T-cell (primary cell): ENCODE results near the gene BRINP3. TPM values are rescaled to one million over a fixed set of nuclear protein-coding genes. Genes with fewer than 3 reads are reported as not detected.

Experiments
- ATAC-seq, 4 experiments: fragments of 200-7000 bp in 3 of 4; fragments of 150-1000 bp in 1 of 4; cut with Tn5 transposase; replicated peaks in 1 of 4; 1 replicate in 3 of 4; 2 replicates in 1 of 4; pipeline ENCODE4 v1.10.0; 2021; ENCODE audit warnings: moderate library complexity in 3 of 4, mild to moderate bottlenecking in 2 of 4, moderate number of reproducible peaks in 1 of 4
- CTCF ChIA-PET, 2 donors: fragments of 300-600 bp; sonication (Branson Sonifier 250); formaldehyde crosslinking; loops; one replicate each; lab custom pipeline; 2022; ENCODE audit warnings: antibody characterized with exemption in 2 of 2; lab: Charles Lee
- POLR2A ChIA-PET, 2 donors: fragments of 300-600 bp; sonication (Branson Sonifier 250); formaldehyde crosslinking; loops; one replicate each; lab custom pipeline; 2022; ENCODE audit warnings: antibody characterized with exemption in 2 of 2; lab: Charles Lee
- DNase-seq, 35 experiments: peaks; one replicate each; pipeline versions ENCODE4 v3.0.0 to v3.0.0-alpha.2; 2013 to 2023
- H3K27ac ChIP-seq: one replicate; pipeline ENCODE4 v1.5.1; 2013; ENCODE audit warnings: low read length
- H3K27me3 ChIP-seq, 2 experiments: replicated peaks in 1 of 2; 1 replicate in 1 of 2; 2 replicates in 1 of 2; pipeline versions ENCODE4 v1.6.1 to v1.7.0; 2013; ENCODE audit warnings: low read length in 1 of 2, mixed read lengths in 1 of 2; ENCODE audit not compliant: control insufficient read depth in 2 of 2, insufficient read depth in 2 of 2; ENCODE audit errors: extremely low read depth in 1 of 2
- H3K36me3 ChIP-seq, 2 donors: 1 replicate in 1 of 2; 2 replicates in 1 of 2; pipeline versions ENCODE4 v1.6.1 to v1.7.0; 2013; ENCODE audit warnings: low read length in 1 of 2; ENCODE audit not compliant: control insufficient read depth in 2 of 2, insufficient read depth in 1 of 2; ENCODE audit errors: extremely low read depth in 1 of 2
- H3K4me1 ChIP-seq, 2 experiments: 1 replicate in 1 of 2; 2 replicates in 1 of 2; pipeline versions ENCODE4 v1.6.1 to v1.7.0; 2013; ENCODE audit warnings: low read length in 2 of 2, mixed read lengths in 1 of 2; ENCODE audit not compliant: insufficient read depth in 2 of 2, control insufficient read depth in 1 of 2; ENCODE audit errors: extremely low read depth in 1 of 2
- H3K4me3 ChIP-seq, 2 donors: 1 replicate in 1 of 2; 2 replicates in 1 of 2; pipeline versions ENCODE4 v1.5.1 to v1.7.0; 2013; ENCODE audit warnings: mild to moderate bottlenecking in 2 of 2, low read length in 1 of 2, moderate library complexity in 1 of 2; ENCODE audit not compliant: control insufficient read depth in 1 of 2; ENCODE audit errors: extremely low read depth in 1 of 2
- H3K9me3 ChIP-seq: 2 replicates; pipeline ENCODE4 v1.7.0; 2013
- H3K27ac Mint-ChIP-seq, 2 donors: one replicate each; pipeline ENCODE4 v1.8.0; 2020 to 2021; ENCODE audit warnings: mild to moderate bottlenecking in 2 of 2, mixed read lengths in 2 of 2
- H3K27me3 Mint-ChIP-seq, 2 donors: one replicate each; pipeline ENCODE4 v1.8.0; 2021 to 2022; ENCODE audit warnings: mixed read lengths in 2 of 2
- H3K36me3 Mint-ChIP-seq: one replicate; pipeline ENCODE4 v1.8.0; 2021; ENCODE audit warnings: mixed read lengths
- H3K4me1 Mint-ChIP-seq, 3 donors: one replicate each; pipeline ENCODE4 v1.8.0; 2020 to 2022; ENCODE audit warnings: mixed read lengths in 3 of 3, mild to moderate bottlenecking in 1 of 3
- H3K4me3 Mint-ChIP-seq, 3 donors: one replicate each; pipeline ENCODE4 v1.8.0; 2020 to 2022; ENCODE audit warnings: mild to moderate bottlenecking in 3 of 3, mixed read lengths in 3 of 3, moderate library complexity in 3 of 3
- H3K9me3 Mint-ChIP-seq, 3 donors: one replicate each; pipeline ENCODE4 v1.8.0; 2020 to 2022; ENCODE audit warnings: mixed read lengths in 3 of 3
- WGBS: methylation state at CpG from one replicate; pipeline ENCODE4 v1.1.5; 2013; ENCODE audit warnings: missing lambda C conversion rate; ENCODE audit not compliant: insufficient coverage; 5-methylcytosine and 5-hydroxymethylcytosine counted together
- total RNA-seq, 35 experiments: library from RNA in 6 of 35; stranded (reverse) in 6 of 35; fragments of 120-200 nt in 1 of 35; gene quantifications; one replicate each; pipeline versions ENCODE4 v1.2.1 to v1.2.4 and lab custom pipeline; 2013 to 2026

BRINP3 gene
- total RNA-seq, 5 donors from 2014 or later (not counting 1 experiment from before 2014, with no cell fraction given) = not detected

DNA sequence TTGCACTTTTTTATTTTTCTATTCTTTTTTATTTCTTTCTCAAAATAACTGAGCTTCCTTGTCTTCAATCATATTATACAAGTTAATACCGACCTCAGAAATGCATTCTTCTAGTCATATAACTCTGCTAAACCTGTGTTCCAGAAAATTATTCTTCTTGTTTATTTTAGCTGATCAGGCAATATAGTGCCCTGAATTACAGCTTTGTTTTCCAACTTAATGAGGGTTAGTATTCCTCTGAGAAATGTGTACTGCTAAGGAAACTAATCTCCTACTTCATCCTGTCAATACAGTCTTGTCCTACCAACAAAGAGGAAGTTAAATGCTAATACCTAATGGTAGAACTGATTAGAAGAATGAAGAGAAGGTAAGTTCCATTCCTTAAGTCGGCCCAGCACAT is 13.0 kb downstream of the BRINP3 start:
- H3K9me3 ChIP-seq = no peaks in the 10 kb centered on the region
- no peak overlapping the region for H3K4me3 Mint-ChIP-seq
- ATAC-seq (no peak), DNase-seq (no peak)
- H3K27me3 ChIP-seq = no peaks in the 10 kb centered on the region
- H3K27ac ChIP-seq = no peak overlapping the region
- H3K4me1 ChIP-seq = no peaks in the 10 kb centered on the region
- H3K27ac Mint-ChIP-seq = no peak overlapping the region
- H3K36me3 ChIP-seq = no peaks in the 10 kb centered on the region
- no peak overlapping the region for H3K4me3 ChIP-seq
- H3K4me1 Mint-ChIP-seq = no peaks in the 10 kb centered on the region
- peaks cover 3 to 17% (median 12%) of the 10 kb centered on the region in 3 donors for H3K9me3 Mint-ChIP-seq
- no peaks in the 10 kb centered on the region for H3K36me3 Mint-ChIP-seq
- no peaks in the 10 kb centered on the region for H3K27me3 Mint-ChIP-seq
- WGBS = no CpG with 5 or more reads among the region's 2 CpGs
- ChIA-PET CTCF (no interaction called here), POLR2A (no interaction called here)

GRCh38 chr1:190456129-190456528 is 21.5 kb downstream of the BRINP3 start:
- H3K4me3 ChIP-seq = no peak overlapping the region
- CTCF ChIA-PET = no interaction called here
- WGBS = no CpG with 5 or more reads among the region's 3 CpGs
- H3K27me3 ChIP-seq = no peaks in the 10 kb centered on the region
- Mint-ChIP-seq H3K4me3 (no peak overlapping the region), H3K36me3 (no peaks in the 10 kb centered on the region), H3K4me1 (no peaks in the 10 kb centered on the region), H3K9me3 (peaks cover 6 to 12% (median 7%) of the 10 kb centered on the region in 3 donors), H3K27ac (no peak overlapping the region), H3K27me3 (no peaks in the 10 kb centered on the region)
- H3K36me3 ChIP-seq = no peaks in the 10 kb centered on the region
- no peak for DNase-seq
- H3K9me3 ChIP-seq = no peaks in the 10 kb centered on the region
- H3K27ac ChIP-seq = no peak overlapping the region
- H3K4me1 ChIP-seq = no peaks in the 10 kb centered on the region
- POLR2A ChIA-PET = no interaction called here
- ATAC-seq = no peak

DNA sequence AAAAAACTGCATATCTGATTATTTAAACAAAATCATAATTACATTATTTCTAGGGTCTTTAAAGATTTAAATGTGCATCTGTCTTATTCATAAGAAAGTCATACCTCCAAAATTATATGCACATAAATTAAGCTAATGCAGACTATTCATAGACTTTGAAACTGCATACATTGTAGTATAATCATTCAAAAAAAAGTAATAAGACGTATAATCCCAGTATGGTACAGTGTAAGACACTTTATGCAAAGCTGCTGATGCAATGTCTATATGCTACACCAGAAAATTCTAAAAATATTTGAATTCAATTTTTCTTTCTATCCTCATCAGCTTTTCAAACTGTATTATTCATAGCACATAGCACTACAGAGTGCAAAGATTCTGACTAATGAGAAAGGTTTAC is 22.0 kb downstream of the BRINP3 start:
- ATAC-seq = no peak
- no peaks in the 10 kb centered on the region for H3K27me3 ChIP-seq
- H3K27ac ChIP-seq = no peak overlapping the region
- no CpG with 5 or more reads among the region's 1 CpG for WGBS
- no peak for DNase-seq
- H3K4me1 ChIP-seq = no peaks in the 10 kb centered on the region
- no peaks in the 10 kb centered on the region for H3K9me3 ChIP-seq
- ChIA-PET POLR2A (no interaction called here), CTCF (no interaction called here)
- H3K4me1 Mint-ChIP-seq = no peaks in the 10 kb centered on the region
- no peak overlapping the region for H3K27ac Mint-ChIP-seq
- no peaks in the 10 kb centered on the region for H3K27me3 Mint-ChIP-seq
- H3K9me3 Mint-ChIP-seq = peaks cover 1 to 7% (median 7%) of the 10 kb centered on the region in 3 donors
- no peaks in the 10 kb centered on the region for H3K36me3 ChIP-seq
- no peak overlapping the region for H3K4me3 Mint-ChIP-seq
- no peaks in the 10 kb centered on the region for H3K36me3 Mint-ChIP-seq
- H3K4me3 ChIP-seq = no peak overlapping the region

DNA sequence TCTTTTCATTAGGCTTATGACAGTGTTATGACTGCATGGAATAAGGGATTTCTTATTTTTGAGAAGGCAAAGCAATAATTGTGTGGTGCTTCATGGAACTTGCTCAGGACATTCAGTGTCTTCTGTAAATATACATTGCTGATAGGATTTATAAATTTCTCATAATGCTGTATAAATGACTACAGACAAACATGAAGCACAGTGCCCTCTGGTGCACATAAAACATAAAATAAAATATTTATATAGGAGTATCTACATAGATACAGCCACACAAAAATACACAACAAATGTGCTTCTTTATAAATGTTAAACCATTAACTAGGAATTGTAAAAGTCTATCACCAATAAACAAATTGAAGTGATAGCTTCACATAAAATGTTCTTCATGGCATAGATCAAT is 24.1 kb downstream of the BRINP3 start:
- CTCF ChIA-PET = no interaction called here
- no peaks in the 10 kb centered on the region for H3K4me1 Mint-ChIP-seq
- no peaks in the 10 kb centered on the region for H3K9me3 ChIP-seq

GRCh38 chr1:190452272-190452848 is 25.3 kb downstream of the BRINP3 start:
- Histone ChIP-seq H3K9me3 (no peaks in the 10 kb centered on the region), H3K36me3 (no peaks in the 10 kb centered on the region), H3K4me3 (no peak overlapping the region), H3K27me3 (no peaks in the 10 kb centered on the region), H3K27ac (no peak overlapping the region), H3K4me1 (no peaks in the 10 kb centered on the region)
- H3K4me1 Mint-ChIP-seq = no peaks in the 10 kb centered on the region
- WGBS = 94% methylated on average over 13 of the region's 17 CpGs
- H3K36me3 Mint-ChIP-seq = no peaks in the 10 kb centered on the region
- no peak overlapping the region for H3K4me3 Mint-ChIP-seq
- CTCF ChIA-PET = no interaction called here
- POLR2A ChIA-PET = no interaction called here
- H3K9me3 Mint-ChIP-seq = peaks cover 0 to 3% (median 2%) of the 10 kb centered on the region in 3 donors
- no peaks in the 10 kb centered on the region for H3K27me3 Mint-ChIP-seq
- DNase-seq (no peak), ATAC-seq (no peak)
- H3K27ac Mint-ChIP-seq = no peak overlapping the region

More for the DNA sequence above, 24.1 kb downstream of the BRINP3 start:
- Mint-ChIP-seq H3K9me3 (peaks cover 0 to 4% (median 3%) of the 10 kb centered on the region in 3 donors), H3K36me3 (no peaks in the 10 kb centered on the region), H3K27me3 (no peaks in the 10 kb centered on the region), H3K27ac (no peak overlapping the region), H3K4me3 (no peak overlapping the region)
- no peak for DNase-seq
- no peaks in the 10 kb centered on the region for H3K27me3 ChIP-seq
- no peak overlapping the region for H3K4me3 ChIP-seq
- no peaks in the 10 kb centered on the region for H3K4me1 ChIP-seq
- H3K27ac ChIP-seq = no peak overlapping the region
- no peaks in the 10 kb centered on the region for H3K36me3 ChIP-seq
- POLR2A ChIA-PET = no interaction called here
- no peak for ATAC-seq

DNA sequence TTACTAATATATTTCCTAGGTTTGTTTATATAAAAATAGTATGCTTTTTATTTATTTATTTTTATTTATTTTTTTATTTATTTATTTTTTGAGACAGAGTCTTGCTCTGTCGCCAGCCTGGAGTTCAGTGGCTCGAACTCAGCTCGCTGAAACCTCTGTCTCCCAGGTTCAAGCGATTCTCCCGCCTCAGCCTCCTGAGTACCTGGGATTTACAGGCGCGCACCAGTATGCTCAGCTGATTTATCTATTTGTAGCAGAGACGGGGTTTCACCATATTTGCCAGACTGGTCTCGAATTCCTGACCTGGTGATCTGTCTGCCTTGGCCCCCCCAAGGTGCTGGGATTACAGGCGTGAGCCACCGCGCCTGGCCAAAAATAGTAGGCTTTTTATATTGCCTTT is 33.2 kb downstream of the BRINP3 start:
- DNase-seq (no peak), ATAC-seq (no peak)
- Mint-ChIP-seq H3K27ac (no peak overlapping the region), H3K36me3 (no peaks in the 10 kb centered on the region), H3K27me3 (no peaks in the 10 kb centered on the region), H3K4me3 (no peak overlapping the region), H3K9me3 (peaks cover 0 to 1% (median 0%) of the 10 kb centered on the region in 3 donors), H3K4me1 (no peaks in the 10 kb centered on the region)
- Histone ChIP-seq H3K27me3 (no peaks in the 10 kb centered on the region), H3K9me3 (no peaks in the 10 kb centered on the region), H3K4me3 (no peak overlapping the region), H3K27ac (no peak overlapping the region), H3K4me1 (no peaks in the 10 kb centered on the region), H3K36me3 (no peaks in the 10 kb centered on the region)
- WGBS = 80% methylated on average over 8 of the region's 12 CpGs
- POLR2A ChIA-PET = no interaction called here
- CTCF ChIA-PET = no interaction called here

DNA sequence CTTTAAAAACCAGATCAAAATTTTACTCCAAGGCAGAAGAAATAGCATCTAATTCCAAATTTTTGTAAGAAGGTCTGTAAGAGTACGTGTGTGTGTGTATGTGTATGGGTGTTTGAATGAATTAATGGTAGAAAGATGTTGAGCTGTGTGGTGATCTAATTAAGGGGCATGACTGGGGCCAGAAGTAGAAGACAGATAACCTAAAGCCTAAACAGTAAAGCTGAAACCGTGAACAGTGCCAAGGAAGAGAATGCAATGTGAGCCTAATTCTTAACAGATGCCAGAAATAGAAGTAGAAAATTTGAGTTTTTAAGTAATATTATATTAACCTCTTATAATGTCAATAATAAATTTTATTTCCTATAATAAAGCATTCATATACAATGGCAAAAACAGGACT is 38.2 kb downstream of the BRINP3 start:
- no peaks in the 10 kb centered on the region for H3K4me1 ChIP-seq
- H3K36me3 ChIP-seq = no peaks in the 10 kb centered on the region
- Mint-ChIP-seq H3K4me3 (no peak overlapping the region), H3K27me3 (no peaks in the 10 kb centered on the region), H3K36me3 (no peaks in the 10 kb centered on the region), H3K9me3 (peaks cover 3 to 10% (median 4%) of the 10 kb centered on the region in 3 donors), H3K4me1 (no peaks in the 10 kb centered on the region), H3K27ac (no peak overlapping the region)
- CTCF ChIA-PET = no interaction called here
- no peak overlapping the region for H3K4me3 ChIP-seq
- no peaks in the 10 kb centered on the region for H3K27me3 ChIP-seq
- POLR2A ChIA-PET = no interaction called here
- no peaks in the 10 kb centered on the region for H3K9me3 ChIP-seq
- H3K27ac ChIP-seq = no peak overlapping the region
- DNase-seq = no peak
- WGBS = 100% methylated on average over 1 of the region's 2 CpGs
- no peak for ATAC-seq
